HG02759 (cell line): ENCODE results near the gene DCLK2.

Experiments used
- ATAC-seq: cut with Tn5 transposase; IDR thresholded peaks from one replicate; pipeline ENCODE4 v1.9.1; 2021; ENCODE audit warnings: mild to moderate bottlenecking, moderate library complexity; ENCODE audit not compliant: unreplicated experiment

The DCLK2 gene

DNA sequence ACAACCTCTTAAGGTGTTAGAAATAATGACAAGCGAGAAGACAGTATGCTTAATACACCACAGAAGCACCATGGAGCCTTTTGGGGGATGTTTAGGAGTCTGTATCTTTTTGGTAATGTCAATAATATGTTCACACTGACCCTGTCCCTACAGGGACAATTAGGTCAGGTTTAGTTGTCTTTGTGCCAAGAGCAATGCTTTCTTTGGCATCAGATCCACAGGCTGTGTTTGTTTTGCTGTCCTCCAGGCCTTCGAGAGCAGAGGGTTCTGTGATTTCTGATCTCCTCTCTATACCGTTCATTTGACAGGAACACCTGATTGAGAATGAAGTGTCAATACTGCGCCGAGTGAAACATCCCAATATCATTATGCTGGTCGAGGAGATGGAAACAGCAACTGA lies 153.8 kb downstream of the DCLK2 start:
- no peak for ATAC-seq

DNA sequence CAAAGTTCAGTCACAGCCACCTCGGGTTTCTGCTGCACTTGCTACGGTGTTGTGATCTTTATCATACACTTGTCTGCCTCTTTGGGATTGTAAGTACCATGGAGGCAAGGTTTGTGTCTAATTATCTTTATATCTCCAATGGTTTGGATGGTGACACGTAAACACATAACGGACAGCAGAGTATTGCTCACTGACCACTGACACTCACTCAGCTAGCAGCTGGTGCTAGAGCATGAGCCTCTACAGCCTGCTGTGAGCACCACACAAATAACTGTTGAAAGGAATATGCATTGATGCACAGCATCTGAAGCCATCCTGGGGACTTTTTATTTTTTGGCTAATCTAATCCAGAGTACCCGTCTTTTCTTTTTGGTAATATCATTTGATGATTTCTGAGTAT lies 156.0 kb downstream of the DCLK2 start:
- ATAC-seq = no peak

DNA sequence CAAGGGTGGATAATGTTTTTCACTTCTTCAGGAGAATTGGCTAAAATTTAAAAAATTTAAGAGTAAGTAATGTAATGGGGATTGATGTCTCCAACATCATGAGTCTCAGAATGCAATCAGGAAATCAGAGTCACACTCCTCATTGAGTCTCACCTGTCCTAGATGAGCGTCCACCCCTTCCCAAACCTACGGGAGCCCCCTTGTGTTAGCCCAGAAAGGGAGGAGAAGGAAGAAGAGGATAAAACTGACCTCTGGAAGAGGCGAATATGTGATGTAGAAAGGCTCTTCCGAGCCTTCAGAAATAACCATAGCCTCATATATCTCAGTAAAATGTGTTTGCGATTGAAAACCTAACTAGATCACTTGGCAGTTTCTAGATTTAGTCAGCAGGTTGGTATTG lies 157.1 kb downstream of the DCLK2 start:
- no peak for ATAC-seq

GRCh38 chr4:150235808-150236271 lies 157.6 kb downstream of the DCLK2 start:
- ATAC-seq = no peak

- no peak for ATAC-seq
Observed at GRCh38 chr4:150236626-150237025, 158.4 kb downstream of the DCLK2 start.

- no peak for ATAC-seq
Observed at GRCh38 chr4:150237110-150237872, 159.0 kb downstream of the DCLK2 start.

- no peak for ATAC-seq
Observed at GRCh38 chr4:150238591-150238990, 160.3 kb downstream of the DCLK2 start.

DNA sequence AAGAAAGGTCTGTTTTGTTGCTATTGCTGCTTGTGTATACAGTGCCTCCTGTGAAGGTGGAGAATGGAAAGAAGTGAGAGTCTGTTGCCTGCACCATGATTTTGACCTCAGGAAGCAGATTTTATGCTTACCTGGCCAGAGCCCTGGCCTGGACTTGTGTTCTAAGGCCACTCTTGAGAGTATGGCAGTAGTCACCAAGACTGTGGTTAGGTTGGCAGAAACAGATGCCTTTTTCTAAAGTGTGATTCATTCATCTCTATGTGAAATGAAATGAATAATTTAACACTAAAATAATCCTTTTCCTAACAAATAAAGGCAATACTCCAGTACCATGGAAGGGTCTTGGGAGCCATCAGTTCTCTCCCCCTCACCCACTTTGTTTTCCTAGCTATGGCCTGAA lies 161.8 kb downstream of the DCLK2 start:
- ATAC-seq = no peak

DNA sequence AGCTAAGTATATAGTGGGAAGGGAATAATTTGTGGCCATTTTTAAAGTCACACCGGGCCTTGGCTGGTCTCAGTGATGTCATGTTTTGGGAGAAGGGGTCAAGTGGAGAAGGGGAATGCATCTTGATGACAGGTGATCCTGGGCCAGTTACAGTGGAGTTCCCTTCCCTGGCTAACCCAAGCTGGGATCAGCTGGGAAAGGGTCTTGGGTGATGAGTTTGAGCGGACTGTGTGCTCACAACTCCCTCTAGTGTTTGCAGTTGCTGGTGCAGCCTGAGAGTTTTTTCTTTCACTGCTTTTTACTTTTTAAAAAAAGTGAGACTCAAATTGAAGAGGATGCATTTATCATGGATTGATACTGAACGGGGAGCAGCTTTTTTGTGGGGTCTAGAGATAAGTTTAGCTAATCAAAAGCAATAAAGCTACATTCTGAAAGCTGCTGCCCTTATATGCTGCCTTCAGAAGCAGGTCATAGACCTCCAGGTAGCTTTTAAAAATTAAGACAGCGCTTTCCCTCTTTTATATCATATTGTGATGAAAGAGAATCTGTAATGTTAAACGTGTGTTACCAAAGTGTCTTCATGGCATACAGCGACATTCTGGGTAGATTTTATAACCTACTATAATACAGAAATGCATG lies 164.7 kb downstream of the DCLK2 start:
- no peak for ATAC-seq

DNA sequence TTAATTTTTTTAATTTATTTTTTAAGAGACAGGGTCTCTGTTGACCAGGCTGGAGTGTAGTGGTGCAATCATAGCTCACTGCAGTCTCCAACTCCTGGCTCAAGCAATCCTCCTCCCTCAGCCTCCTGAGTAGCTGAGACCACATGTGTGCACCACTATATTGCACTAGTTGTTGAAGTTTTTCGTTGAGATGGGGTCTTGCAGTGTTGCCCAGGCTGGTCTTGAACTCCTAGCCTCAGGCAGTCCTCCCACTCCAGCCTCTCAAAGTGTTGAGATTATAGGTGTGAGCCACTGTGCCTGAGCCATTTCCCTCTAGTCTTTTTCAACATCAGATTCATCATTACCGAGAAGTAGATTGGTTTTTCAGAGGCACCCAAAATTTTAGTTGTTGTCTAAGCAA lies 165.7 kb downstream of the DCLK2 start:
- no peak for ATAC-seq

DNA sequence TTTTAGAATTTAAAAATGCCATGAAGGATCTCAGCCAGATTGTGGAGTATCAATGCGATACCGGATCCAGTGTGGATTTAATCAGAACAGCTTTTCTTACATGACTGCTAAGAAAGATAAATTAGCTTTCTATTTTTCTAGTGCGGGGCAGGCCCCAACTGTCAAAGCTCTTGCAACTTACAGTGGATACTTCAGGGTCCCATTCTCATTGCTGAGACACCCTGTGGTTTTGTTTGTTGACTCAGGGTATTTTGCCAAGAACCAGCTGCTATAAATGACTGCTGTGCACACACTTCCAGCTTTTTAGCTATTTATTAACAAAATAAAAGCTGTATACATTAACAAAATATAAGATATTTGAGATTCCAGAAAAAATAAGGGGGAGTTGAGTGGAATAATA lies 166.4 kb downstream of the DCLK2 start:
- ATAC-seq = no peak

GRCh38 chr4:150247184-150247583 lies 168.9 kb downstream of the DCLK2 start:
- no peak for ATAC-seq

DNA sequence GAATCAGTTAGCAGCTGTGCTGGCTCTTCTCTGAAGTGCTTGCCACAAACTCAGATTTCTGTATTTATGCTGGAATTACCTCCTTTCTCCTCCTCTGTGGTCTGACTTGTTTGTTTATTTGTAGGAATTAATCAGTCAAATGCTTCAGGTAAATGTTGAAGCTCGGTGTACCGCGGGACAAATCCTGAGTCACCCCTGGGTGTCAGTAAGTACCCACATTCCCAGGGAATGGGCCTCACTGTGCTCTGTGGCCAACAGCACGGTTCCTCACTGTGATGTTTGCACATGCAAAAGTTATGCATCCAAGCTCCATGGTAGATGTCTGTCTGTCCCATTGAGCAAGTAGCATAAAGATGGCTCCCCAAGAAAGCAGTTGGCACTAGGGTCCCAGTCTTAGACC lies 169.9 kb downstream of the DCLK2 start:
- no peak for ATAC-seq

GRCh38 chr4:150250293-150250997 lies 172.2 kb downstream of the DCLK2 start:
- ATAC-seq = no peak

DNA sequence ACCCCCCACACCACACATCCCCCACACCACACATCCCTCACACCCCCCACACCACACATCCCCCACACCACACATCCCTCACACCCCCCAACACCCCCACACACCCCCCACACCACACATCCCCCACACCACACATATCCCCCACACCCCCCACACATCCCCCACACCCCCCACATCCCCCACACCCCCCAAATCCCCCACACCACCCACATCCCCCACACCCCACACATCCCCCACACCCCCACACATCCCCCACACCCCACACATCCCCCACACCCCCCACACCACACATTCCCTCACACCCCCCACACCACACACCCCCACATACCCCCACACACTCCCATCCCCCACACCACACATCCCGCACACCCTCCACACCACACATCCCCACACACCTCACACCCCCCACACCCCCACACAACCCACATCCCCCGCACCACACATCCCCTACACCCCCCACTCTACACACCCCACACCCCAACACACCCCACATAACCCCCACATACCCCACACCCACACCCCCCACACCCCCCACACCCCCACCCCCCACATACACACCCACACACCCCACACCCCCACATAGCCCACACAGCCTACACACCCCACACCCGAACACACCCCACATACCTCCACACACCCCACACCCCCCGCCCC lies 172.9 kb downstream of the DCLK2 start:
- no peak for ATAC-seq

- no peak for ATAC-seq
Observed at GRCh38 chr4:150251752-150252190, 173.5 kb downstream of the DCLK2 start.

DNA sequence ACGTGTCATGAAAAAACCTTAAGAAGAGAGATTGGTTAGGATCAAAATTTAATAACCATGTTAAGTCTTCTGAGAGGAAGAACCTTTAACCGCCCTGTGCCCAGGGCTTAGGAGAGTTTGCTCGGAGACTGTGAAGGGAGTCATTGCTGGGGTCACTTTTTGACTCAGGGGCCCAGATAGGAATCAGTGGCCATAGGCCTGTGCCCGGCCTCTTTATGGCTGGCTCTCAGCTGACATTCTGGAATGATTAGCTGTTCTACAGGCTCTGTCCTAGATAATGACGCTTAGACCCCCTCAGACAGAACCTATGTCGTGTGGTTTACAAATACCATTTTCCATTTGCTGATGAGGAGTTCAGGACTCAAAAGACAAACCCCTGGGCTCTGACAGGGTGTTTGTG lies 174.1 kb downstream of the DCLK2 start:
- no peak for ATAC-seq

DNA sequence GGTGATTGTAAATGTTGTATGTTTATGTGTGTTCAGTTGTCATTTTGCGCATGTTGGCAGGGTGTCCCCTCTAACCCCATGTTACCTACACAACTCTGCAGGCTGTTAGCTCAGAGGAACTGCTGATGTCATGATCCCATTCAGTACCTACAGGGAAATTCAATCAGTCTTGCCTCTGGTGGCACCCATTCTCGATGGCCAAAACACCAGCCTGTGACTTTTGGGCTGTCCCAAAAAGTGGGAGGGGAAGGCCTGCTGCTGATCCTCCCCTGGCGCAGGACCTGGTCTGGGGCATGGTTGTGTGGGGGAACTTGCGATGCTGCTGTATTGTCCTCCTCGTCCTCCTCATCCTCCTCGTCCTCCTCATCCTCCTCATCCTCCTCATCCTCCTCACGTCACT lies 174.5 kb downstream of the DCLK2 start:
- ATAC-seq = no peak

DNA sequence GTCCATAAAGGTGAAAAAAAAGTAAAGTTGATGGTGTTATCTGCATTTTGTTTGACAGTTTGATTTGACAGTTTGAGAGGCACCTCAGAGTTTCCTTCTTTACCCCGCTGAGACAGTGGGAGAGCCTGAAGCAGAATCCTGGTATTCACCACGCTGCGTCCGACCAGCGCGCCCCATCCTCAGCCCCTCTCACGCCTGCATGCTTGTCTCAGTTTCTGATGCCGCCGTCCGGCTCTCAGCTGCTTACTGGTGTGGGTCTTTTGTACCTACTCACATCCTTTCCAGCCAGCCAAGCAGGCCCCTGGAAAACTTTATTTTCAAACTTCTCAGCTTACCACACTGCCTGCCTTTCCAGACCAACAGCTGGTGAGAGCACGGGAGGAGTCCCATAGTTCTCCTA lies 175.2 kb downstream of the DCLK2 start:
- ATAC-seq = no peak

DNA sequence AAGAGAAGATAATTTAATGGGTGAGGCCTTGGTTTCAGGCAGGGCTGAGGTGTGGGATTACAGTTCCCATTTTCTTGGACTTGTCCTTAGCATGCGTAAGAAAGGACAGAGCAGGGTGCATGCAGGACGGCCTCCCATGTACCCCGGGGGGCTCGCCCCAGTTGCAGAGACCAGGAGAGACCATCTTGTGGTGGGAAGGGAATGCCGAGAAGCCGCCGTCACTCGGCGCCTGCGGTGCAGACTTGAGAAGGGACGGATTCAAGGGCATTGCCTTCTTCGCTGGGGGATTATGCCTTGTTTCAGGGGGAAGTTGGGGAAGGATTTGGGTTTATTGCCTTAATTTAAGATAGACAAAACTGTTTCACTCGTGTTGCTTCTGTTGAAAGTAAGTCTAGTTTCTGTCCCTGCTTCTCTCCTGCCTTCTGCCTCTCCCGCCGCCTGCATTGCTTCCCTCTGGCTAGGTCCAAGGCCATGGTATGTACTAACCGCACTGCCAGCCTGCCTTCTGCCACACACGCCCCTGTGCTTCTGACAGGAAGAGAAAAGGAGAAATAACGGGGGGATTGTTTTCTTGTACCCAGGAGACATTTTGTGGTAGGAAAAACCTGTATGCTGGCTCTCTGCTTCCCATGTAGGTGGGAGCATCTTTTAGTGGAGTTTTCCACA lies 175.9 kb downstream of the DCLK2 start:
- no peak for ATAC-seq
